HG03442 (cell line): ENCODE results near the gene PLEKHG4B.
"Not testable (repeated sequence)": the region's sequence is repeated elsewhere in the genome, so short reads cannot be mapped to it uniquely, and the experiment has no call there.

Experiments
- ATAC-seq: cut with Tn5 transposase; IDR thresholded peaks from one replicate; pipeline ENCODE4 v1.9.1; 2021; ENCODE audit warnings: mild to moderate bottlenecking, moderate library complexity; ENCODE audit not compliant: unreplicated experiment

PLEKHG4B gene

GRCh38 chr5:218457-219291, 126.7 kb downstream of the PLEKHG4B start:
- ATAC-seq: peak; percentile 20

DNA sequence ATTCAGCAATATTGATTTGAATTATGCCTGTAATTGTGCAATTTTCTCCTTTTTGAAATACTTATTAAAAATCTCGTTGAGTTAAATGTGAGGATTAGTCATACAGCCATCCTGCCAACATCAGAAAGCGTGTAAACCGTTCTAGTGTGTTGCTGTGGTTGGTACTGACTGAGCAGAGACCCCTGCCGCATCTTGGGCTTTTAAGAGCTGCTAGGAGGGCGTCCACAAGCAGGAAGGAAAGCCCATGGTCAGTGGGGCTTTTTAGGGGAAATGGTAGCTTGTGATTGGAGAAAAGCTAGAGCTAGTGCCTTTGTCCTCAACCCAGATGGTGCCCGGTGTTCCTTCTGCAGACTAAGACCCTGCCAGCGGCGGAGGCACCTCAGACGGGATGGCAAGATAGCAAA, 127.5 kb downstream of the PLEKHG4B start:
- no peak for ATAC-seq

- ATAC-seq: no peak
These were observed 128.0 kb downstream of the PLEKHG4B start for GRCh38 chr5:219991-220390.

DNA sequence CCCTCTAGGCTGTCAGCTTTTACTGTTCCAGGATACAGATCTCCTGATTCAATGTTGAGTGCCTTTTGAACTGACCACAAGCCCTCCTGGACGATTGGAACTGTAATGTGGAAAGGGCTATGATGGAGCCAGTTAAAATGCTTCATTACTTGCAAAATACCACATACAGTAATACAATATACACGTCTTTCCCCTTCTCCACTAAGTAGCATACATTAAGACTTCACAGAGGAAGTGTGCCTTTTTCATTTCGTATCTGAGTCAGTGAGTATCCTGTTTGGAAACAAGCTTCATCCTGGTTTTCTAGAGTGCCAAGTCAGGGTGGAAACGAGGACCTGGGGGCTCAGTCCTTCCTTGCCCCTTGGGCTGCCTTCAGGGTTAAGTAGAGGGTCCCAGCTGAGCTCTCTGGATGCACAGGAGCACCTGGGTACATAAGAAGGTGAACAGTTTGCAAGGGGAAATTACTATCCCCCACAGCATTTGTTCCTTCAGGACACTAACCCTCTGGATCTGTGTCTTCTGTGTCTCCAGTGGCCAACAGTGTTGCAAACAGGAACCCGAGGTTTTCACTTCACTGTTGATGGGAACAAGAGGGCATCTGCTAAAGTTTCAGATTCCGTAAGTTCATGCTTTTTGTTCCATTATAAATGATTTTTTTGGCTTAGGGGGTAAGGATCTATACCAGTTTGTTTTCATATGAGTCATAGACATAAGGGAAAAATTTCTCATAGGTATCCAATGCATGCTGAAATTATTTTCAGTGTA, 131.2 kb downstream of the PLEKHG4B start:
- not testable (repeated sequence) for ATAC-seq

DNA sequence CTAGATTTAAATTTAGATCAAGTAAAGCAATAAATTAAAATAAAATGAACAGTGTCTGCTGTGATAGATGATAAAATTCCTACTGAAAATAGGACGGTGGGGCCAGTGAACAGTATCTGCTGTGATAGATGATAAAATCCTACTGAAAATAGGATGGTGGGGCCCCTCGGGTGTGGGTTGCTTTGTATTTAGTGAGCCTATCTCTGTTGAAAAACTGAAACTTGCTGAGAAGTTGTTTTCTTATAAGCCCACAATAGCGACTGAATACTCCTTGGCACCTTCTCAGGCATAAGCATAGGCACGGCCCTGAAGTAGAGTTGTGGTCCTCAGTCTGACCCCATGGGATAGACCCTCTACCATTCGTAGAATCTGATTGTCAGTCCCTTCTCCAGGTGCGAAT, 131.8 kb downstream of the PLEKHG4B start:
- no peak for ATAC-seq

DNA sequence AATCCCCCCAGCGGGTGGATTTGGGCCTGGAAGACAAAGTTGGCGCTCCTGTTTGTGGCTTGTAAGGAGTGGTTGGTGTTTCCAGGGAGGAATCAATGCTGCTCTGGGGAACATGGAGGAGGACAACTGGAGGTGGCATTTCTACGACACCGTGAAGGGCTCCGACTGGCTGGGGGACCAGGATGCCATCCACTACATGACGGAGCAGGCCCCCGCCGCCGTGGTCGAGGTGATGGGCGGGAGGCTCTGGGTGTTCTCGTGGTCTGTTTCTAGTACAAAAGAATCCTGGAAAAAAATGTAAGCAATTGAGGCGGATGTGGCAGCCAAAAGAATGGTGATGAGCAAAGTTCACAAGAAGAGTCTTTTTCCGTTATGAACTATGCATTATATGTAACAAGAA, 133.4 kb downstream of the PLEKHG4B start:
- ATAC-seq: no peak

GRCh38 chr5:227375-227774, 135.4 kb downstream of the PLEKHG4B start:
- not testable (repeated sequence) for ATAC-seq

- ATAC-seq: no peak
These were observed 136.9 kb downstream of the PLEKHG4B start for GRCh38 chr5:228886-229285.

DNA sequence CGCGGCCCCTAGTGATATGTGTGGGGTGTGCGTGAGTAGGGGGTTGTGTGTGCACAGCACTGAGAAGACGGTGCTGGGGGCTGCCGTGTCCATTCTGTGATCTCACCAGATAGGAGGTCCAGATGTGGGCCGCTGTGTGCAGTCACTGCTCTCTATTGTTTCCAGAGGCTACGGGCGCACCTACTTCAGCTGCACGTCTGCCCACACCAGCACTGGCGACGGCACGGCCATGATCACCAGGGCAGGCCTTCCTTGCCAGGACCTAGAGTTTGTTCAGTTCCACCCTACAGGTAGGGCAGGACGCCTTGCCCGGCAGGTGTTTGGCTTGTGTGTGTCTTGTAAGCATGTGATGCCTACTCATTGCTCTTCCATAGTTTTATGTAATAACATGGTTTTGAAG, 138.7 kb downstream of the PLEKHG4B start:
- no peak for ATAC-seq

DNA sequence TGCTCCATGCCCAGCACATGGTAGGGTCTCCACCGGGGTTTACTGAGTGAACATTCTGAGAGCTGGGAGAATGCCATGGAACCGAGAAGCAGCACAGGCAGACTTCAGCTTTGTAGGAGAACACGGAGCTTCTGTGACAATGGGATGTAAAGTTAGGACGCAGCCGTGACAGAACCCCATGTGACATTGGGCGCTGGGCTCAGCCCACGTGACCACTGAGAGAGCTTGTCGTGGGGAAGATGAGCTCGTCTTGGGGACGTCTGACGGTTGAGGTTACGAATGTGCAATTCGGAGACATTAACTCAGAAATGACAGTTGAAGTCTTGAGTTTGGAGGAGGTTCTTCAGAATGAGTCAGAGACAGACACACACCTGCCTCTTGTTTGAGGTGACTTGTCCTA, 139.7 kb downstream of the PLEKHG4B start:
- no peak for ATAC-seq

DNA sequence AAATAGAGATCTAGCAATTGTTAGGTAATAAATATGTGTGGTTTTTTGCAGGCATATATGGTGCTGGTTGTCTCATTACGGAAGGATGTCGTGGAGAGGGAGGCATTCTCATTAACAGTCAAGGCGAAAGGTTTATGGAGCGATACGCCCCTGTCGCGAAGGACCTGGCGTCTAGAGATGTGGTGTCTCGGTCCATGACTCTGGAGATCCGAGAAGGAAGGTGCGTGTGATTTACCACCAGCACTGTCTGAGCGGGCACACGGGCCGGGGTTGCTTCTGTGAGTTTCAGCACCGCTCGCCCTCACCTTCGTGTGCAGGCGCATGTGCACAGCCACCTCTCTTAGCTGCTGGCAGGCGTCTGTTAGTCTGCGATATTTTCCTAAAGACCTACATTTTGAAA, 141.5 kb downstream of the PLEKHG4B start:
- not testable (repeated sequence) for ATAC-seq

- no peak for ATAC-seq
These were observed 142.5 kb downstream of the PLEKHG4B start for GRCh38 chr5:234450-234849.

GRCh38 chr5:235527-235926, 143.6 kb downstream of the PLEKHG4B start:
- not testable (repeated sequence) for ATAC-seq

- not testable (repeated sequence) for ATAC-seq
These were observed 146.0 kb downstream of the PLEKHG4B start for GRCh38 chr5:237931-238330.
